ENCODE results near the gene ANKRD9. TPM values are rescaled to one million over a fixed set of nuclear protein-coding genes. Genes with fewer than 3 reads are reported as not detected.

Gene ANKRD9
- total and polyA plus RNA-seq, 2 of the 13 experiments (the other 11 are each of a cell fraction or from before 2014, with no cell fraction given): 10.0 to 15.0 TPM

GRCh38 chr14:102540315-102541028, 30.9 kb upstream of the ANKRD9 start (continued):
- TF ChIP-seq SETDB1 (CRISPR knock-in tag; IDR thresholded peaks at IDR 0.05; ENCODE audit: borderline replicate concordance) (no peak), GATAD2A (CRISPR knock-in tag; IDR thresholded peaks at IDR 0.05) (peak; percentile 19), PRDM10 (CRISPR knock-in tag; IDR thresholded peaks at IDR 0.05; ENCODE audit: low read depth) (no peak), AKNA (CRISPR knock-in tag; IDR thresholded peaks at IDR 0.05; ENCODE audit: borderline replicate concordance) (no peak), ADNP (CRISPR knock-in tag; IDR thresholded peaks at IDR 0.05) (no peak), MLLT10 (CRISPR knock-in tag; IDR thresholded peaks at IDR 0.05) (no peak), IKZF1 (IDR thresholded peaks at IDR 0.05) (no peak), ZNF567 (CRISPR knock-in tag; IDR thresholded peaks at IDR 0.05; ENCODE audit: borderline replicate concordance) (no peak), TBX3 (IDR thresholded peaks at IDR 0.05; ENCODE audit: borderline replicate concordance) (peak; percentile 94), ZNF619 (CRISPR knock-in tag; IDR thresholded peaks at IDR 0.05) (no peak; the same call in 1 of the 2 replicates), ZNF337 (CRISPR knock-in tag; IDR thresholded peaks at IDR 0.05; ENCODE audit: borderline replicate concordance, low read depth) (no peak), KAT2B (IDR thresholded peaks at IDR 0.05; ENCODE audit: borderline replicate concordance, low read depth, low read length) (no peak), SOX6 (IDR thresholded peaks at IDR 0.05) (no peak), SOX6 (CRISPR knock-in tag; IDR thresholded peaks at IDR 0.05) (peak; percentile 91), ZNF3 (CRISPR knock-in tag; IDR thresholded peaks at IDR 0.05) (no peak), ATF2 (CRISPR knock-in tag; IDR thresholded peaks at IDR 0.05) (no peak), ZNF75D (CRISPR knock-in tag; IDR thresholded peaks at IDR 0.05; ENCODE audit: borderline replicate concordance) (no peak), ZMYM3 (CRISPR knock-in tag; IDR thresholded peaks at IDR 0.05) (no peak; the same call in 1 of the 2 replicates), FOXP1 (IDR thresholded peaks at IDR 0.05) (no peak), FOXP1 (CRISPR knock-in tag; IDR thresholded peaks at IDR 0.05) (peak; percentile 28; the same call in 1 of the 2 replicates), BATF2 (CRISPR knock-in tag; IDR thresholded peaks at IDR 0.05) (peak; percentile 89; the same call in 1 of the 2 replicates), MIXL1 (CRISPR knock-in tag; IDR thresholded peaks at IDR 0.05) (no peak; the same call in 1 of the 2 replicates)
